Trophoblast cell (in vitro differentiated cells and primary cell): ENCODE measurements around the gene ANKS3.

ENCODE experiments used
- DNase-seq, 2 donors: peaks; one replicate each; pipeline ENCODE4 v3.0.0-alpha.2; 2016
- H2AFZ ChIP-seq: 2 replicates; pipeline ENCODE4 v1.6.1; 2013; ENCODE audit warnings: low read length, moderate library complexity, mild to moderate bottlenecking; ENCODE audit not compliant: insufficient read depth, poor library complexity
- H2AK5ac ChIP-seq: 2 replicates; pipeline ENCODE4 v1.6.1; 2013; ENCODE audit warnings: mild to moderate bottlenecking, low read length
- H2BK120ac ChIP-seq: 2 replicates; pipeline ENCODE4 v1.6.1; 2013; ENCODE audit warnings: low read length, mild to moderate bottlenecking, moderate library complexity; ENCODE audit not compliant: insufficient read depth, poor library complexity
- H2BK12ac ChIP-seq: 2 replicates; pipeline ENCODE4 v1.6.1; 2013; ENCODE audit warnings: mild to moderate bottlenecking, low read length, moderate library complexity
- H2BK5ac ChIP-seq: 2 replicates; pipeline ENCODE4 v1.6.1; 2013; ENCODE audit warnings: low read length, low read depth, moderate library complexity, mild to moderate bottlenecking; ENCODE audit not compliant: poor library complexity
- H3K14ac ChIP-seq: 2 replicates; pipeline ENCODE4 v1.6.1; 2013; ENCODE audit warnings: mild to moderate bottlenecking, low read length
- H3K18ac ChIP-seq: 2 replicates; pipeline ENCODE4 v1.6.1; 2013; ENCODE audit warnings: mild to moderate bottlenecking, low read length
- H3K23ac ChIP-seq: 2 replicates; pipeline ENCODE4 v1.6.1; 2013; ENCODE audit warnings: low read length
- H3K27ac ChIP-seq: 2 replicates; pipeline ENCODE4 v1.5.1; 2013; ENCODE audit warnings: low read depth, mild to moderate bottlenecking, inconsistent platforms, low read length, moderate library complexity
- H3K27me3 ChIP-seq: 2 replicates; pipeline ENCODE4 v1.6.1; 2013; ENCODE audit warnings: inconsistent platforms, mild to moderate bottlenecking, low read length, moderate library complexity; ENCODE audit not compliant: insufficient read depth
- H3K36me3 ChIP-seq, 2 experiments: 1 replicate in 1 of 2; 2 replicates in 1 of 2; pipeline ENCODE4 v1.6.1; 2013; ENCODE audit warnings: low read length in 2 of 2, mild to moderate bottlenecking in 2 of 2, moderate library complexity in 1 of 2; ENCODE audit not compliant: insufficient read depth in 2 of 2, control insufficient read depth in 1 of 2
- H3K4ac ChIP-seq: 2 replicates; pipeline ENCODE4 v1.6.1; 2013; ENCODE audit warnings: low read depth, mild to moderate bottlenecking, low read length, moderate library complexity
- H3K4me1 ChIP-seq, 2 experiments: 1 replicate in 1 of 2; 2 replicates in 1 of 2; pipeline ENCODE4 v1.6.1; 2013; ENCODE audit warnings: low read length in 2 of 2, mild to moderate bottlenecking in 2 of 2, moderate library complexity in 1 of 2; ENCODE audit not compliant: insufficient read depth in 2 of 2, control insufficient read depth in 1 of 2
- H3K4me2 ChIP-seq: 2 replicates; pipeline ENCODE4 v1.6.1; 2013; ENCODE audit warnings: inconsistent platforms, mild to moderate bottlenecking, low read length, moderate library complexity
- H3K4me3 ChIP-seq: 2 replicates; pipeline ENCODE4 v1.5.1; 2013; ENCODE audit warnings: mild to moderate bottlenecking, low read depth, low read length, inconsistent platforms
- H3K79me1 ChIP-seq: one replicate; pipeline ENCODE4 v1.6.1; 2013; ENCODE audit warnings: low read length
- H3K79me2 ChIP-seq: 2 replicates; pipeline ENCODE4 v1.6.1; 2013; ENCODE audit warnings: low read length, mild to moderate bottlenecking; ENCODE audit not compliant: control insufficient read depth, insufficient read depth, poor library complexity
- H3K9ac ChIP-seq: 2 replicates; pipeline ENCODE4 v1.6.1; 2013; ENCODE audit warnings: mild to moderate bottlenecking, low read length
- H3K9me3 ChIP-seq: 2 replicates; pipeline ENCODE4 v1.6.1; 2013; ENCODE audit warnings: low read depth, mild to moderate bottlenecking, control low read depth, inconsistent platforms, low read length; ENCODE audit not compliant: insufficient read depth
- H4K12ac ChIP-seq: 2 replicates; pipeline ENCODE4 v1.6.1; 2013; ENCODE audit warnings: low read depth, mild to moderate bottlenecking, low read length, moderate library complexity
- H4K8ac ChIP-seq: 2 replicates; pipeline ENCODE4 v1.6.1; 2013; ENCODE audit warnings: low read depth, mild to moderate bottlenecking, low read length, moderate library complexity
- H4K91ac ChIP-seq: one replicate; pipeline ENCODE4 v1.6.1; 2013; ENCODE audit warnings: low read depth, mild to moderate bottlenecking, low read length, moderate library complexity
- WGBS: extraction: QIAGEN DNeasy Blood & Tissue Kit; methylation state at CpG from one replicate; pipeline ENCODE4 v1.1.7; 2013; ENCODE audit warnings: missing lambda C conversion rate; ENCODE audit not compliant: insufficient read length, insufficient coverage; ENCODE audit errors: extremely low coverage; 5-methylcytosine and 5-hydroxymethylcytosine counted together

ANKS3 gene

GRCh38 chr16:4682084-4682591 lies 51.9 kb downstream of the ANKS3 start:
- Histone ChIP-seq H3K9me3 (no peaks in the 10 kb centered on the region), H2BK12ac (no peak overlapping the region), H3K14ac (no peak overlapping the region), H4K12ac (no peak overlapping the region), H3K23ac (no peak overlapping the region), H2BK120ac (no peak overlapping the region), H2AK5ac (no peak overlapping the region), H4K91ac (no peak overlapping the region), H3K36me3 (peaks cover 64 to 68% of the 10 kb centered on the region in 2 experiments), H3K27ac (no peak overlapping the region), H3K79me2 (peaks cover 2% of the 10 kb centered on the region), H3K4me2 (no peak overlapping the region), H3K18ac (no peak overlapping the region), H3K9ac (no peak overlapping the region), H3K4me1 (peaks cover 14 to 16% of the 10 kb centered on the region in 2 experiments), H4K8ac (no peak overlapping the region), H3K4ac (no peak overlapping the region), H3K79me1 (peaks cover 3% of the 10 kb centered on the region), H2BK5ac (no peak overlapping the region), H3K4me3 (no peak overlapping the region), H3K27me3 (no peaks in the 10 kb centered on the region), H2AFZ (no peak overlapping the region)
- DNase-seq: no peak
- no CpG with 5 or more reads among the region's 26 CpGs for WGBS

- no peak overlapping the region for H2BK120ac ChIP-seq
- no peaks in the 10 kb centered on the region for H3K9me3 ChIP-seq
- H2BK12ac ChIP-seq: no peak overlapping the region
- H3K36me3 ChIP-seq: peaks cover 62% of the 10 kb centered on the region in 2 experiments
- no peak overlapping the region for H3K9ac ChIP-seq
- H4K12ac ChIP-seq: no peak overlapping the region
- no peak overlapping the region for H2AFZ ChIP-seq
- no peak overlapping the region for H2AK5ac ChIP-seq
- H3K4me2 ChIP-seq: no peak overlapping the region
- no peak overlapping the region for H4K8ac ChIP-seq
- no peak for DNase-seq
- no CpG with 5 or more reads among the region's 39 CpGs for WGBS
- no peak overlapping the region for H3K23ac ChIP-seq
- no peaks in the 10 kb centered on the region for H3K27me3 ChIP-seq
- H3K27ac ChIP-seq: no peak overlapping the region
- H3K18ac ChIP-seq: no peak overlapping the region
- H3K14ac ChIP-seq: no peak overlapping the region
- H3K4ac ChIP-seq: no peak overlapping the region
- H2BK5ac ChIP-seq: no peak overlapping the region
- H3K79me1 ChIP-seq: peaks cover 5% of the 10 kb centered on the region
- H3K4me3 ChIP-seq: no peak overlapping the region
- peaks cover 18 to 20% of the 10 kb centered on the region in 2 experiments for H3K4me1 ChIP-seq
- peaks cover 2% of the 10 kb centered on the region for H3K79me2 ChIP-seq
- no peak overlapping the region for H4K91ac ChIP-seq
Measured at GRCh38 chr16:4681471-4682083, 52.5 kb downstream of the ANKS3 start.

GRCh38 chr16:4680673-4681470 lies 53.2 kb downstream of the ANKS3 start:
- no peak for DNase-seq
- no peak overlapping the region for H3K14ac ChIP-seq
- no peak overlapping the region for H3K4ac ChIP-seq
- H3K18ac ChIP-seq: no peak overlapping the region
- H3K79me2 ChIP-seq: peaks cover 2% of the 10 kb centered on the region
- peaks cover 55% of the 10 kb centered on the region in 2 experiments for H3K36me3 ChIP-seq
- H3K4me1 ChIP-seq: peaks cover 23 to 26% of the 10 kb centered on the region in 2 experiments
- no peak overlapping the region for H4K8ac ChIP-seq
- H2AK5ac ChIP-seq: no peak overlapping the region
- H3K27me3 ChIP-seq: no peaks in the 10 kb centered on the region
- H2BK120ac ChIP-seq: no peak overlapping the region
- H3K9me3 ChIP-seq: no peaks in the 10 kb centered on the region
- no peak overlapping the region for H2BK5ac ChIP-seq
- peak overlapping the region; percentile 53 for H4K91ac ChIP-seq
- peaks cover 10% of the 10 kb centered on the region for H3K79me1 ChIP-seq
- H3K23ac ChIP-seq: no peak overlapping the region
- no peak overlapping the region for H3K4me3 ChIP-seq
- H3K27ac ChIP-seq: no peak overlapping the region
- no CpG with 5 or more reads among the region's 26 CpGs for WGBS
- no peak overlapping the region for H3K9ac ChIP-seq
- H2BK12ac ChIP-seq: no peak overlapping the region
- H3K4me2 ChIP-seq: no peak overlapping the region
- no peak overlapping the region for H4K12ac ChIP-seq
- H2AFZ ChIP-seq: no peak overlapping the region

GRCh38 chr16:4679850-4680636 lies 54.0 kb downstream of the ANKS3 start:
- H2BK12ac ChIP-seq: no peak overlapping the region
- peak overlapping the region; percentile 2 for H3K27ac ChIP-seq
- no peak overlapping the region for H3K4me3 ChIP-seq
- no peak overlapping the region for H3K23ac ChIP-seq
- H3K36me3 ChIP-seq: peaks cover 46 to 47% of the 10 kb centered on the region in 2 experiments
- H3K9me3 ChIP-seq: no peaks in the 10 kb centered on the region
- H3K4me2 ChIP-seq: no peak overlapping the region
- H3K9ac ChIP-seq: no peak overlapping the region
- H3K4ac ChIP-seq: peak overlapping the region; percentile 11
- H2BK5ac ChIP-seq: peak overlapping the region; percentile 7
- peak overlapping the region; percentile 53 for H4K91ac ChIP-seq
- no CpG with 5 or more reads among the region's 47 CpGs for WGBS
- H2AK5ac ChIP-seq: peak overlapping the region; percentile 29
- H2BK120ac ChIP-seq: no peak overlapping the region
- H2AFZ ChIP-seq: peak overlapping the region; percentile 12
- peaks cover 26 to 31% of the 10 kb centered on the region in 2 experiments for H3K4me1 ChIP-seq
- peak; percentile 88 to 89 for DNase-seq
- no peak overlapping the region for H4K12ac ChIP-seq
- H4K8ac ChIP-seq: peak overlapping the region; percentile 3
- peaks cover 15% of the 10 kb centered on the region for H3K79me1 ChIP-seq
- H3K14ac ChIP-seq: peak overlapping the region; percentile 19
- peaks cover 2% of the 10 kb centered on the region for H3K79me2 ChIP-seq
- H3K27me3 ChIP-seq: no peaks in the 10 kb centered on the region
- H3K18ac ChIP-seq: peak overlapping the region; percentile 65
